HepG2 (cell line): ENCODE data around the gene DLG5. TPM values are rescaled to one million over a fixed set of nuclear protein-coding genes. Genes with fewer than 3 reads are reported as not detected.

Experiments used
- EED ChIP-seq: sonication (generic); formaldehyde crosslinking; IDR thresholded peaks from 2 replicates; pipeline ENCODE4 v1.5.0; 2020; ENCODE audit warnings: mild to moderate bottlenecking, missing genetic modification reagents
- MAZ ChIP-seq, 2 experiments: sonication (generic) in 1 of 2; formaldehyde crosslinking in 1 of 2; IDR thresholded peaks; 2 replicates each; pipeline versions ENCODE4 v1.5.0 to v1.6.1; 2012 to 2020; ENCODE audit warnings: low read depth in 2 of 2, mild to moderate bottlenecking in 2 of 2, borderline replicate concordance in 1 of 2, improper control_type of control experiment in 1 of 2, low read length in 1 of 2, missing genetic modification reagents in 1 of 2, moderate library complexity in 1 of 2
- ZNF75D ChIP-seq: sonication (generic); formaldehyde crosslinking; IDR thresholded peaks from 2 replicates; pipeline ENCODE4 v1.8.1; 2023; ENCODE audit warnings: missing genetic modification reagents, mild to moderate bottlenecking, borderline replicate concordance
- polyA plus RNA-seq, 8 experiments: library from polyadenylated mRNA; depleted of rRNA in 3 of 8; stranded (reverse) in 7 of 8; unstranded in 1 of 8; fragments of >200 nt; fragmentation: Illumina TruSeq in 4 of 8; extraction: Trizol in 4 of 8; gene quantifications; 2 replicates each; pipeline versions ENCODE4 v1.2.1 to v1.2.3, GENCODE V29; 2011 to 2016; ENCODE audit warnings: low read depth in 4 of 8, missing spikeins in 1 of 8, mixed read lengths in 1 of 8; ENCODE audit not compliant: insufficient read depth in 1 of 8
- total RNA-seq, 5 experiments: library from RNA; depleted of rRNA; stranded (reverse); fragments of >200 nt; fragmentation: Illumina TruSeq; extraction: Trizol; gene quantifications; 2 replicates each; pipeline ENCODE4 v1.2.3, GENCODE V29; 2016; ENCODE audit warnings: low read depth in 1 of 5
- TF ChIP-seq, protein P1 (sequence below): sonication (generic); formaldehyde crosslinking; IDR thresholded peaks from 2 replicates; pipeline ENCODE4 v1.4.0; 2020; ENCODE audit warnings: missing genetic modification reagents, mild to moderate bottlenecking, borderline replicate concordance
- TF ChIP-seq, protein P2 (sequence below): sonication (generic); formaldehyde crosslinking; IDR thresholded peaks from 2 replicates; pipeline ENCODE4 v1.8.1; 2023; ENCODE audit warnings: missing genetic modification reagents, inconsistent platforms, borderline replicate concordance
- TF ChIP-seq, protein P3 (sequence below): sonication (generic); formaldehyde crosslinking; conservative IDR thresholded peaks from 2 replicates; pipeline ENCODE4 v1.4.0; 2020; ENCODE audit warnings: missing genetic modification reagents
- TF ChIP-seq, protein P4 (sequence below): sonication (generic); formaldehyde crosslinking; IDR thresholded peaks from 2 replicates; pipeline ENCODE4 v1.5.1; 2020; ENCODE audit warnings: mild to moderate bottlenecking, missing genetic modification reagents, borderline replicate concordance

Gene DLG5
- total and polyA plus RNA-seq, 2 of the 13 experiments (the other 11 are each of a cell fraction or from before 2014, with no cell fraction given): 15.5 to 18.2 TPM

DNA sequence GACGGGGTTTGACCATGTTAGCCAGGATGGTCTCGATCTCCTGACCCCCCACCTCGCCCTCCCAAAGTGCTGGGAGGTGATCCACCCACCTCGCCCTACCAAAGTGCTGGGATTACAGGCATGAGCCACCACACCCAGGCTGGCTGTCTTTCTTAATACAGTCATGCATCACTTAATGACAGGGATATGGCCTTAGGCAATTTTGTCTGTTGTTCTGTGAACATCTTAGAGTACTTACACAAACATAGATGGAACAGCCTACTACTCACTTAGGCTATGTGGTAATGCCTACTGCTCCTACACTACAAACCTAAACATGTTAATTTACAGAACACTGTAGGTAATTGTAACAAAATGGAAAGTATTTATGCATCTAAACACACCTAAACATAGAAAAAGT is 182.3 kb downstream of the DLG5 start (continued):
- TF ChIP-seq, protein P1, sequence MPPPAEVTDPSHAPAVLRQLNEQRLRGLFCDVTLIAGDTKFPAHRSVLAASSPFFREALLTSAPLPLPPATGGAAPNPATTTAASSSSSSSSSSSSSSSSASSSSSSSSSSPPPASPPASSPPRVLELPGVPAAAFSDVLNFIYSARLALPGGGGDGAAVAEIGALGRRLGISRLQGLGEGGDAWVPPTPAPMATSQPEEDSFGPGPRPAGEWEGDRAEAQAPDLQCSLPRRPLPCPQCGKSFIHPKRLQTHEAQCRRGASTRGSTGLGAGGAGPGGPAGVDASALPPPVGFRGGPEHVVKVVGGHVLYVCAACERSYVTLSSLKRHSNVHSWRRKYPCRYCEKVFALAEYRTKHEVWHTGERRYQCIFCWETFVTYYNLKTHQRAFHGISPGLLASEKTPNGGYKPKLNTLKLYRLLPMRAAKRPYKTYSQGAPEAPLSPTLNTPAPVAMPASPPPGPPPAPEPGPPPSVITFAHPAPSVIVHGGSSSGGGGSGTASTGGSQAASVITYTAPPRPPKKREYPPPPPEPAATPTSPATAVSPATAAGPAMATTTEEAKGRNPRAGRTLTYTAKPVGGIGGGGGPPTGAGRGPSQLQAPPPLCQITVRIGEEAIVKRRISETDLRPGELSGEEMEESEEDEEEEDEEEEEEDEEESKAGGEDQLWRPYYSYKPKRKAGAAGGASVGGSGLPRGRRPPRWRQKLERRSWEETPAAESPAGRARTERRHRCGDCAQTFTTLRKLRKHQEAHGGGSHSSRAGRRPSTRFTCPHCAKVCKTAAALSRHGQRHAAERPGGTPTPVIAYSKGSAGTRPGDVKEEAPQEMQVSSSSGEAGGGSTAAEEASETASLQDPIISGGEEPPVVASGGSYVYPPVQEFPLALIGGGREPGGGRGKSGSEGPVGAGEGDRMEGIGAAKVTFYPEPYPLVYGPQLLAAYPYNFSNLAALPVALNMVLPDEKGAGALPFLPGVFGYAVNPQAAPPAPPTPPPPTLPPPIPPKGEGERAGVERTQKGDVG (CRISPR knock-in tag): no peak
- TF ChIP-seq, protein P2, sequence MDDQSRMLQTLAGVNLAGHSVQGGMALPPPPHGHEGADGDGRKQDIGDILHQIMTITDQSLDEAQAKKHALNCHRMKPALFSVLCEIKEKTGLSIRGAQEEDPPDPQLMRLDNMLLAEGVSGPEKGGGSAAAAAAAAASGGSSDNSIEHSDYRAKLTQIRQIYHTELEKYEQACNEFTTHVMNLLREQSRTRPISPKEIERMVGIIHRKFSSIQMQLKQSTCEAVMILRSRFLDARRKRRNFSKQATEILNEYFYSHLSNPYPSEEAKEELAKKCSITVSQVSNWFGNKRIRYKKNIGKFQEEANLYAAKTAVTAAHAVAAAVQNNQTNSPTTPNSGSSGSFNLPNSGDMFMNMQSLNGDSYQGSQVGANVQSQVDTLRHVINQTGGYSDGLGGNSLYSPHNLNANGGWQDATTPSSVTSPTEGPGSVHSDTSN (CRISPR knock-in tag): no peak
- TF ChIP-seq MAZ (IDR thresholded peaks at IDR 0.05; ENCODE audit: borderline replicate concordance, low read depth, low read length) (no peak), MAZ (CRISPR knock-in tag; IDR thresholded peaks at IDR 0.05; ENCODE audit: low read depth) (no peak), EED (CRISPR knock-in tag) (no peak), ZNF75D (CRISPR knock-in tag) (no peak)
- TF ChIP-seq, protein P3, sequence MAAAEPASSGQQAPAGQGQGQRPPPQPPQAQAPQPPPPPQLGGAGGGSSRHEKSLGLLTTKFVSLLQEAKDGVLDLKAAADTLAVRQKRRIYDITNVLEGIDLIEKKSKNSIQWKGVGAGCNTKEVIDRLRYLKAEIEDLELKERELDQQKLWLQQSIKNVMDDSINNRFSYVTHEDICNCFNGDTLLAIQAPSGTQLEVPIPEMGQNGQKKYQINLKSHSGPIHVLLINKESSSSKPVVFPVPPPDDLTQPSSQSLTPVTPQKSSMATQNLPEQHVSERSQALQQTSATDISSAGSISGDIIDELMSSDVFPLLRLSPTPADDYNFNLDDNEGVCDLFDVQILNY: no peak
- TF ChIP-seq, protein P4, sequence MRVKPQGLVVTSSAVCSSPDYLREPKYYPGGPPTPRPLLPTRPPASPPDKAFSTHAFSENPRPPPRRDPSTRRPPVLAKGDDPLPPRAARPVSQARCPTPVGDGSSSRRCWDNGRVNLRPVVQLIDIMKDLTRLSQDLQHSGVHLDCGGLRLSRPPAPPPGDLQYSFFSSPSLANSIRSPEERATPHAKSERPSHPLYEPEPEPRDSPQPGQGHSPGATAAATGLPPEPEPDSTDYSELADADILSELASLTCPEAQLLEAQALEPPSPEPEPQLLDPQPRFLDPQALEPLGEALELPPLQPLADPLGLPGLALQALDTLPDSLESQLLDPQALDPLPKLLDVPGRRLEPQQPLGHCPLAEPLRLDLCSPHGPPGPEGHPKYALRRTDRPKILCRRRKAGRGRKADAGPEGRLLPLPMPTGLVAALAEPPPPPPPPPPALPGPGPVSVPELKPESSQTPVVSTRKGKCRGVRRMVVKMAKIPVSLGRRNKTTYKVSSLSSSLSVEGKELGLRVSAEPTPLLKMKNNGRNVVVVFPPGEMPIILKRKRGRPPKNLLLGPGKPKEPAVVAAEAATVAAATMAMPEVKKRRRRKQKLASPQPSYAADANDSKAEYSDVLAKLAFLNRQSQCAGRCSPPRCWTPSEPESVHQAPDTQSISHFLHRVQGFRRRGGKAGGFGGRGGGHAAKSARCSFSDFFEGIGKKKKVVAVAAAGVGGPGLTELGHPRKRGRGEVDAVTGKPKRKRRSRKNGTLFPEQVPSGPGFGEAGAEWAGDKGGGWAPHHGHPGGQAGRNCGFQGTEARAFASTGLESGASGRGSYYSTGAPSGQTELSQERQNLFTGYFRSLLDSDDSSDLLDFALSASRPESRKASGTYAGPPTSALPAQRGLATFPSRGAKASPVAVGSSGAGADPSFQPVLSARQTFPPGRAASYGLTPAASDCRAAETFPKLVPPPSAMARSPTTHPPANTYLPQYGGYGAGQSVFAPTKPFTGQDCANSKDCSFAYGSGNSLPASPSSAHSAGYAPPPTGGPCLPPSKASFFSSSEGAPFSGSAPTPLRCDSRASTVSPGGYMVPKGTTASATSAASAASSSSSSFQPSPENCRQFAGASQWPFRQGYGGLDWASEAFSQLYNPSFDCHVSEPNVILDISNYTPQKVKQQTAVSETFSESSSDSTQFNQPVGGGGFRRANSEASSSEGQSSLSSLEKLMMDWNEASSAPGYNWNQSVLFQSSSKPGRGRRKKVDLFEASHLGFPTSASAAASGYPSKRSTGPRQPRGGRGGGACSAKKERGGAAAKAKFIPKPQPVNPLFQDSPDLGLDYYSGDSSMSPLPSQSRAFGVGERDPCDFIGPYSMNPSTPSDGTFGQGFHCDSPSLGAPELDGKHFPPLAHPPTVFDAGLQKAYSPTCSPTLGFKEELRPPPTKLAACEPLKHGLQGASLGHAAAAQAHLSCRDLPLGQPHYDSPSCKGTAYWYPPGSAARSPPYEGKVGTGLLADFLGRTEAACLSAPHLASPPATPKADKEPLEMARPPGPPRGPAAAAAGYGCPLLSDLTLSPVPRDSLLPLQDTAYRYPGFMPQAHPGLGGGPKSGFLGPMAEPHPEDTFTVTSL (CRISPR knock-in tag): no peak
- TF ChIP-seq, all 625 proteins: peak for 0
